ENCODE measurements around the gene METTL23.
A peak's percentile ranks its signal among the peaks of the same experiment; 100 is the strongest.
"Not testable (repeated sequence)": the region's sequence is repeated elsewhere in the genome, so short reads cannot be mapped to it uniquely, and the experiment has no call there.

Gene METTL23

DNA sequence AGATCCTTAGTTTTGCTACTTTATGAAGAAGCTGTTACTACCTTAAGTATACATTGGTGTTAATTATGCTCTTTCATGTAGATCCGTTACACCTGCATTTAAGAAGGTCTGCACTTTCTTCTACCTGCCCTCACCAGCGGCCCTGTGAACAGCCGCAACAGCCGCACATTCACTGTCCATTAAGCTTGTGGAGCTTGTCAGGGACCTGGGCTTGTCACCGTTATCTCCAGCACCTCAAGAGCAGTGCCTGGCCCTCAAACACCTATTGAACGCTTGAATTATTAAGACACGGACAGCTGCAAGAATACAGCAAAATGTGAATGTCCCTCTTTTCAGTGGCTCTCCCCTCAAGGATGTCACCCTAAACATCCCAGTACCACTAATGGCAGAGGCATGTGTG is 12.9 kb upstream of the METTL23 start:
- DNase-seq (ENCODE audit: low spot score), result no peak

DNA sequence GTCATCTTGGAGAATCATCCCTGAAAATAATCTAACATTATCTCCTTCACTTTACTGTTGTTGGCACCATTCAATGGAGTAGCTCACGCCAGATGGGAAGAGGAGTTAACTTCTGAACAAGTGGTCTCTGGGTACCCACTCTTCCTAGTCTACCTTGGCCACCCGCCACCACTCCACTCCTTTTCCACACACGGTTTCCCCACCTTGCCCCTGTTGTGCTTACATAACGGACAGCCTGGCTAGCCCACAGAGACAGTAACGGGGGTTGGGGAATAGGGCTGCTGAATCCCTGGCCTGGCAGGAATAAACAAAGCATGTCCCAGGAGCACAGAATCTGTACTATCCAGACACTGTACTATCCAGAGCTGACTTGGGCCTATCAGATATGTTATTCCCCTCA is 12.3 kb upstream of the METTL23 start:
- DNase-seq (ENCODE audit: low spot score), result no peak

DNA sequence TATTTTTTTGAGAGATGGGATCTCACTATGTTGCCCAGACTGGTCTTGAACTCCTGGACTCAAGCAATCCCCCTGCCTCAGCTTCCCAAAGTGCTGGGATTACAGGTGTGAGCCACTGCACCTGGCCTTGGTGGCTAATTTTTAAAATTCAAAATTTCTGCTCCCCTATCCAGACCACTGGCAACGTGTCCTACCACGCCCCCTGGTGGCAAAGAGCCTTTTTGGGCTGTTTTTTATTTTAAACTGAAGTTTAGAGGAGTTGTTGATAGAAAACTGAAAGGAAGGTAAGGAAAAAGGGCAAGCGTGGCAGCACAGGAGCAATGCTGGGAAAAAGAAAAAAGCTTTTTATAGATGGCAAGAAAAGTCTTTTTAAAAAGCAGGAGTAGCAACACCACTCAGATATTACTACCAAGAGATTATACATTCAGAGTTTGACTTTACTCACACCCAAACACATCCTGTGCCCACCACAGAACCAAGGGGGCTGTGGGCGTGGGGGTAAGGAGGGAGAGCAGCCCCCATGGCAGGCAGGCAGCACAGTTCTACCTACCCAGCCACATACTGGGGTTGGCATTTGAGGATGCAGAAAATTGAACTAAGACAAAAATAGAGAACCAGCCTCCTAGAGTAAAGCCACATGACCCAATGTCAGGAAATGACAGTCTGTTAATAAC is 11.7 kb upstream of the METTL23 start:
- peak; percentile 48 for DNase-seq (ENCODE audit: low spot score)

DNA sequence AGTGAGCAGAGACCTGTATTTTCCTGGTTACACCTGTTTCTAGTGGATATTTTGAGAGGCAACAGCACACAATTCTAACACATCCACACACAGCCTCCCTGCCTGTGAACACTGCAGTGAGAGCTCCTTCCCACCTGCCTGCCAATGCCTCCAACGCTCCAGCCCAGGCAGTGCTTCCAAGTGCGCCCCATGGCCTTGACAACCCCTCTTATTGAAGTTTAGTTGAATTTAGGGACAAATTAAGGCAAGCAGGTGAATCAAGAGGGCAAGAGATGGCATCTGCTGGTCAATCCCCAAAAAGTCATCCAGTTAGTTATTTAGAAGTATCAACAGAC is 11.2 kb upstream of the METTL23 start:
- DNase-seq (ENCODE audit: low spot score), result no peak

DNA sequence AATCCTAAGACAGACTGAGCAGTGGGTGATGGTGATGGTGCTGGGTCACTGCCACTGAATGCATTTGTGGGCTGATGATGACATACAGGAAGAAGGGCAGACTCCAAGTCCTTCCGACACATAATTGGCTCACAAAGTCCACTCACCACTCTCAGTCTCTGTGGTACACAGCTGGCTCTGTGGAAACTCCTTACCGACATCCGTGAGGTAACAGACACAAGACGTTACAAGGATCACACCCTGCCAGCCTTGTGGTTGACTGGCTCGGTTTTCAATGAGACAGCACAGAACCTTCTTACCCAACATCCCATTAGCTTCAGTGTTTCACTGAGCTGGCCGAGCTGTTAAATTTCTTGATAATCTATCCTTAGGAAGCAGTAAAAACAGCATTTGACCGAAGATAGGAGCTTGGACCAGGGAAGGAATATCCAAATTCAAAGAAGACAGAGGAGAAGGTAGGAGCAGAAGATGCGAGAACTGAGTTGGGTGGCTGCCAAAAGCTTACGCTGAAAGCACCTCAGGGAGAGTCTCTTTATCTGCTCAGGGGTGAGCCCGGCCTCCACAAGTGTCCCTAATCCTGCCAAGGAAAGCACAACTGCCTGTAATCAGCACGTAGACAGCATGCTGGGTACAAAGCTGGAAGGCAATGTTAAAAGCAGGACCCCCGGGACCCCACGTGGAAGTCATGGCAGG is 10.3 kb upstream of the METTL23 start:
- DNase-seq (ENCODE audit: low spot score), result no peak

DNA sequence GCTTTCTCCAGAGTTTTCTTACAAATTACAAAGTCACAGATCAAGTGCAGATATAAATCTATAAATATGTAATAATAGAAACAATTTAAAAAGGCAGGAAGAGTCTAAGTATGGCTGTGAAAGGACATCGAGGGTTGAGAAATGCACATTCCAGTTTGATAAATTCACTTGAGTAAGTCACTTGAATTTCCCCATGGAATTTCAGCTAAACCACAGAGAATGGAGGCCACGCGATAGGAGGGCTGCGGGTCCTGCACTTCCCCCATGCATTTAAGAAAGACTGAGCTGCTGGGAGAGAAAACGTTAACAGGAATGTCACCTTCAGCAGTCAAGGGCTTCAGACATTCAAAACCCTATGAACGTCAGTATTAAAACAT is 9.8 kb upstream of the METTL23 start:
- no peak for DNase-seq (ENCODE audit: low spot score)

DNA sequence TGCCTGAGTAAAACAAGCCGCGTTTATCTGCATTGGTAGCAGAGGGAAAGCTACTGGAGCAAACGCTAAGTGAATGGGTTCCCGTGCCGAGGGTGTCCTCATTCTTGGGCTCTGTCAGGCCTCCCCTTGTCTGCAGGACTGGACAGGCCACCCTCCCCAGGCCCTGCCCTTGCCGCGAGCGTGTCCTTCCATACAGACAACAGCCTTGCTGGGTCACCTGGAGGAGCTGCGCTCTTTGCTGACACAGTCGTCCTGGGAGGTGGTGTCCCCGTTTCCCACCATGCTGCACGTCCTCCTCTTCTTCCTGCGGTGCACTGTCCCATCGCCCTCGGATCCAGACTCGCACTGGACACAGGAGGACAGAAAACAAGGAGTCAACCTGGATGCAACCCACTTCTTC is 8.1 kb upstream of the METTL23 start:
- DNase-seq (ENCODE audit: low spot score), result no peak

DNA sequence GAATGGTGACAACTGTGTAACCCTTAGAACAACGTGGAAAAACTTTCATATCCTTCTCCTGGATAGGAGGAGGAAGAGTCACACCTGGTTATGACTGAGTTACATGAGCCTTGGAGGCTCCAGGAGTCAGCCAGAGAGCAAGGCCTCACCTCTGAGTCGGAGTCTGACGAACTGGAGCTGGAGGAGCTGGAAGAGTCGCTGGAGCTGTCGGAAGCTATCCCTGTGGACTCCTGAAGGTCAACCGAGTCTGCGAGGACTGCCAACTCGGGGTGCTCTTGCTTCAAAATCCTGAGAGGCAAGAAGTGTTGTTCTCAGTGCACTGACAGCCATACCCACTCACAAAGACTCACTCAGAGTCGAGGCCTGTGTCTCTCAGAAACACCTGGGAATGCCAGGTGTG is 6.4 kb upstream of the METTL23 start:
- DNase-seq (ENCODE audit: low spot score), result no peak

DNA sequence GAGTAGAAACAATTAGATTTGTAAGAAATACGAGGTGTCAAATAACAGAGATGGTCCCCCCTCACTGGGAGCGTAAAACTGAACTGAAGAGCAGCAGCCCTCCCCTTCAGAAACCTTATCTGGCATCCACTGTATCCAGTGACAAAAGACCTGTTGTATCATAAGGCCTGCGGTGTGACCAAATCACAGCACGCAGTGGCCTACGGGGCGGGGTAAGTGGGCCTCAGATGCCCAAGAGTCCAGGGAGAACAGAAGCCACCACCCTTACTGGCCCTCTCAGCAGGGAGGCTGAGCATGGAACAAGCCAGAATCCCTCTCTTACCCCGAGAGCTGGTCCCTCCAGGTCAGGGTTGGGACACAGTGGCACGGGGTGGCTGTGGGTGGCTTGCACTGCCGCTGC is 5.7 kb upstream of the METTL23 start:
- DNase-seq (ENCODE audit: low spot score), result no peak

DNA sequence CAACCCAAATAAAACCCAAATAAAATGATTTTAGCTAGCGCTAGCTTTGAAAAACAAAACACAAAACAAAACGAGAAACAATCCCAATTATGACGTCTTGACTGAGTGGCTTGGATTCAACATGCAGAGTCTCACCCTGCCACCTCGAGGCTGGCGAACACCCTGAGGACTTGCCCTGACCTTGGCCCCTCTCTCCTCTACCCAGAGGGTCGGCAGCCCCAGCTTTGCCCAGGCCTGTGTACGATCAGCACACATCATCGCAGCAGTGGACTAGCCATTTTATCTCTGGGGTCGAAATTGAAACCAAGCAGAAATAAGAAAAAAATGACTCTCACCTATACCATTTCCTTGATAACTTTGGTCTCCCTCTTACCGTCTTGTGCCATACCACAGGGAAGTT is 5.2 kb upstream of the METTL23 start:
- DNase-seq (ENCODE audit: low spot score), result no peak

DNA sequence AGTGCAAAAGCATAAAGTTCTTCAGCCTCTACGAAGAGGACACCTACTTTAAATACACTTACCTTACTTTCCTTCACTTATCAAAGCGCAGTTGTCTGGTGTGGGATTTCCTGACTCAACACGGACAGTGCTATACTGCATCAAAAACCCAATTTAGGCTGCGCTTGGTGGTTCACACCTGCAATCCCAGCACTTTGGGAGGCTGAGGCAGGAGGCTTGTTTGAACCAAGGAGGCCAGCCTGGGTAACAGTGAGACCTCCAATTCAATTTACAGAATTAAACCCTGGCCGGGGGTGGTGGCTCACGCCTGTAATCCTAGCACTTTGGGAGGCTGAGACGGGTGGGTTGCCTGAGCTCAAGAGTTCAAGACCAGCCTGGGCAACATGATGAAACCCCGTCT is 4.4 kb upstream of the METTL23 start:
- DNase-seq (ENCODE audit: low spot score), result no peak

DNA sequence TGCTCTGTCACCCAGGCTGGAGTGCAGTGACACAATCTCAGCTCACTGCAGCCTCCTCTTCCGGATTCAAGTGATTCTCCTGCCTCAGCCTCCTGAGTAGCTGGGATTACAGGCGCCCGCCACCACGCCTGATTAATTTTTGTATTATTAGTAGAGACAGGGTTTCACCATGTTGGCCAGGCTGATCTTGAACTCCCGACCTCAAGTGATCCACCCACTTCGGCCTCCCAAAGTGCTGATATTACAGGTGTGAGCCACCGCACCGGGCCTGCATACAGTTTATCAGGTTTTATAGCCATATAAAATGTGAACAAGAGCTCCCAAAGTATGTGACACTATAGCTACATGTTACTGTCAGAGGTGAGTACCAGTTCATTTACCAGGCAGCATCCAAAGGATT is 3.7 kb upstream of the METTL23 start:
- DNase-seq (ENCODE audit: low spot score), result not testable (repeated sequence)

DNA sequence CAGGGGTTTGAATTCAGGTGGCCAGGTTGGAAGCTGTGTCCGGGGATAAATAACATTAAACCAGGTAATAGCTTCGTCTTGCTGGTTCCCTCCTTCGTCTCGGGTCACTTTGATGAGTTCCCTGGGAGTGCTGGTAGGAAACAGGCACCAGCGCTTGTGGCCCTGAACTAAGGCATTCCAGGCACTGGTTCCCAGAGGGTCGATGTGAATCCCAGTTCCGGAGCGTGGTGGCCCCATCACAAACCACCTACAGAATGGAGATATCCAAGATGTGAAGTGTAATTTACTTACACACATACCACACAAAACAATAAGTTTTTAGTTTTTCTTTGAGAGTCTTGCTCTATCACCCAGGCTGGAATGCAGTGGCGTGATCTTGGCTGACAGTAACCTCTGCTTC is 2.8 kb upstream of the METTL23 start:
- DNase-seq (ENCODE audit: low spot score), result no peak

DNA sequence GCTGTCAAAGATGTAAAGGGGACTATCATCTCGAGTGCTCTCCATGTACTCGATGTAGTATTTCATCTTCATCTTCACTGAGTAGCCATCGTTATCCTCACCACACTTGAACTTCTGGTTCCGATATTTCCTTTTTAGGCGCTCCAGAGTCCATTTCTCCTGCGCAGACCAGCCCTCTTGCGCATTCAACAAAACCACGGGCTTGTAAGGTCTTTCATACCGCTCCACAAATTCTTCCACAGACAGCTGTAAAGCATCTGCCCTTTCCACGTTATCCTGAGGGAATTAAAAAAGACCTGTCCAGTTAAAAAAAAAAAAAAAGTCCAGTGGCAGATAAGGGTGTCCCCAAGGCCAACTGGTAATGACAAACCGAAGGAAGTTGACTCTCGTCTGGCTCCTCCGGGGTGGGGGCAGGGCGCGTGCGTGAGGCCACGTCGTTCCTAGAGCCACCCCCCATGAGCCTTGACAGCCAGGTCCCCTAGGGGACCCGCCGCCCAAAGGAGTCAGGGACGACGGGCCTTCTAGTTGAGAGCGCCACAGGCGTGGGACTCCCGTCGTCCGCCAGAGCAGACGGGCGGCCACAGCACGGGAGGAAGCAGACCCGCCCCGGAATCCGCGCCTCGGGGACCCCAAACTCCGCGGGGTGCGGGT is 934 bp upstream of the METTL23 start:
- peak; percentile 36 for DNase-seq (ENCODE audit: low spot score)

DNA sequence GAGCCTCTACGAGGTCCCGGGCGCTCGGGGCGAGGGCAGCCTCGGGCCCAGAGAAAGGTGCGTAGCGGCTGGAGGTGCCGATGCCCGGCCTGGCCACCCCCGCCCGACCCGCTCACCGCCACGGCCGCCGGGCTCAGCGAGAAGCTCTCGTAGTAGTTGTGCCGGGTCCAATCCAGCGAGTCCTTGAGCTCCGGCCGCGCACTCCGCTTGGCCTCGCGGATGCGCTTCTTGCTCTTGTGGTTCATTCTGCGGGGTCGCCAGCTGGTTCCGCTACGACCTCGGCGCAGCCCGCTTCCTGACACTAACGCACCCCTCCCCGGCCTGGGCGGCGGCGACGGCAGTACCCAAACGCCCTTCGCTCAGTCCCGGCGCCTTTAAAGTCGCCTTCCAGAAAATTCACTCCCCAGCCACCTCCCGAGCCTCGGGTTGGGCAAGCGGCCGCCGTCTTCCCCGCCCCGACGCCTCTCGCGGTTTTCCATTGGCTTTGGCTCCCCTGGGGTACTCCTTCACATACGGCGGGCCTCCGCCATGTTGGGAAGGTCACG is 336 bp upstream of the METTL23 start, which contains the start of gene JMJD6:
Gene JMJD6 (minus strand): TSS at position 376 of the 545 bp plus-strand sequence. CDS start 131 bp downstream, at position 245.
- peak; percentile 96 for DNase-seq (ENCODE audit: low spot score)

DNA sequence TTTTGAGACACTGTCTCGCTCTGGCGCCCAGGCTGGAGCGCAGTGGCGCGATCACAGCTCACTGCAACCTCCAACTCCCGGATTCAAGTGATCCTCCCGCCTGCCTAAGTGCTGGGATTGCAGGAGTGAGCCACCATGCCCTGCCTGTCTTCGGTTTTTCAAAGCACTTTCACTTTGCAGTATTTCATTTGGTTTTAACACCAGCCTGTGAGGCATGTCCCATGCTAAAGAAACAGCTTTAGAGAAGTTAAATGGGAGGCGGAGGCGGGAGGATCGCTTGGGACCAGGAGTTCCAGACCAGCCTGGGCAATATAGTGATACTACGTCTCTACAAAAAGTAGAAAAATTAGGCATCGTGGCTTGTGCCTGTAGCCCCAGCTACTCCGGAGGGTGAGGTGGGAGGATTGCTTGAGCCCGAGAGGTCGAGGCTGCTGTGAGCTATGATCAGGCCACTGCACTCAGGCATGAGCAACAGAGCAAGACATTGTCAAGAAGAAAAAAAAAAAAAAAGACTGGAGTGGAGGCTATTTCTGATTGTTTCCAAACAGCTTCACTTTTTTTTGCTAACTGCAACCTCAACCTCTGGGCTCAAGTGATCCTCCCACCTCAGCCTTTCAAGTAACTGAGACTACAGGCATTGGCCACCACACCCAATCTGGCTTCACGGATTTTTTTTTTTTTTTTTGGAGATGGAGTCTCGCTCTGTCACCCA is 1.3 kb downstream of the METTL23 start:
- DNase-seq (ENCODE audit: low spot score), result no peak

DNA sequence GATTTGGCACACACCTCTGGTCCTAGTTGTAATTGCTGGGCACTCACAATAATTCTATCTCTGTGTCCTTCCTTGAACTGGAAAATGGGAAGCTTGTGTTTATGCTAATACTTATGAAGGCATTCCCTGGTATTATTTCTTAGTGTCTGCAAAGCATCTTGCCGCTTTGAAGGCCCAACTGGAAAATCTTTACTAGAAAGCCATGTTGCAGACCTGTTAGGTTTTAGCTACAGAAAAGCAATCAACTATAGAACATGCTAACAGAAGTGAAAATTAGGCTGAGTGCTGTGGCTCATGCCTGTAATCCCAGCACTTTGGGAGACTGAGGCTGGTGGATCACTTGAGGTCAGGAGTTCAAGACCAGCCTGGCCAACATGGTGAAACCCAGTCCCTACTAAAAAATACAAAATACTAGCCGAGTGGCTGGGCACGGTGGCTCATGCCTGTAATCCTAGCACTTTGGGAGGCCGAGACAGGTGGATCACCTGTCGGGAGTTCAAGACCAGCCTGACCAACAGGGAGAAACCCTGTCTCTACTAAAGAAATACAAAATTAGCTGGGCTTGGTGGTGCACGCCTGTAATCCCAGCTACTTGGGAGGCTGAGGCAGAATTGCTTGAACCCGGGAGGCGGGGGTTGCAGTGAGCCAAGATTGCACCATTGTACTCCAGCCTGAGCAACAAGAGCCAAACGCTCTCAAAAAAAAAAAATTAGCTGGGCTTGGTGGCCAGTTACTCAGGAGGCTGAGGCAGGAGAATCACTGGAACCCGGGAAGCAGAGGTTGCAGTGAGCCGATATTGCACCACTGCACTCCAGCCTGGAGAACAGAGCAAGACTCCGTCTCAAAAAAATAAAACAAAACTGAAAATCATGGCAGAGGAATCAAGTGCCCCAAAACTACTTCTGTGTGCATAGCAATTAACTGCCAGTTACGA is 5.4 kb downstream of the METTL23 start:
- not testable (repeated sequence) for DNase-seq (ENCODE audit: low spot score)

DNA sequence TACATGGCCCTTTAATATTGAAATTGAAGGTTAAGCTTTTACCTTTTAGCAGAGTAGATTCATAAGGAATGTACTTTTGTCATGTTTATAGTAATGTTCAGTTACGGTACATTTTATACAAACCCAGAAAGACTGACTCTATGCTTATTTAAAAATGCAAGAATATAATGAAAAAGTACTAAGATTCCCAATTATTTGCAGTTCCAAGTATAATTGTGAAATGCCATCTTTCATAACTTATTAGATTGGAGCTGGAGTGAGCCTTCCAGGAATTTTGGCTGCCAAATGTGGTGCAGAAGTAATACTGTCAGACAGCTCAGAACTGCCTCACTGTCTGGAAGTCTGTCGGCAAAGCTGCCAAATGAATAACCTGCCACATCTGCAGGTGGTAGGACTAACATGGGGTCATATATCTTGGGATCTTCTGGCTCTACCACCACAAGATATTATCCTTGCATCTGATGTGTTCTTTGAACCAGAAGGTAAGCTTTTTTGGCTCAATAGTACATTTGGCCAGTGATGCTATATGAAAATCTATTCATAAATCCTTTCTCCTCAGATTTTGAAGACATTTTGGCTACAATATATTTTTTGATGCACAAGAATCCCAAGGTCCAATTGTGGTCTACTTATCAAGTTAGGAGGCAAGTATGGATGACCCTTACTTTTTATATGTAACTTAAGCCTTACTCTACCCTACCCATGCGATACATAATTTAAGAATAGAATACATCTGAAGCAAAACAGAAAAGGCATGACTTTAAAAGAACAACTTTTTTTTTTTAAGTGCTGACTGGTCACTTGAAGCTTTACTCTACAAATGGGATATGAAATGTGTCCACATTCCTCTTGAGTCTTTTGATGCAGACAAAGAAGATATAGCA is 6.3 kb downstream of the METTL23 start:
- DNase-seq (ENCODE audit: low spot score), result no peak

DNA sequence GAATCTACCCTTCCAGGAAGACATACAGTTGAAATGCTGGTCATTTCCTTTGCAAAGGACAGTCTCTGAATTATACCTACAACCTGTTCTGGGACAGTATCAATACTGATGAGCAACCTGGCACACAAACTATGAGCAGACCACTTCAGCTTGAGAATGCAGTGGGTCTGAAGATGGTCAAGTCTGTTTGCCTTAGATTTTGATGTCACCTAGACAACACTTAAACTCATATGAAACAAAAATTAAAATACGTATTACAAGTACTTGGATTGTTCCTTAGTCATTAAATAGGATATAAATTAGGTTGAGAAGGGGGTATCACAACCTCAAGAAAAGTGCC is 6.9 kb downstream of the METTL23 start:
- no peak for DNase-seq (ENCODE audit: low spot score)

DNA sequence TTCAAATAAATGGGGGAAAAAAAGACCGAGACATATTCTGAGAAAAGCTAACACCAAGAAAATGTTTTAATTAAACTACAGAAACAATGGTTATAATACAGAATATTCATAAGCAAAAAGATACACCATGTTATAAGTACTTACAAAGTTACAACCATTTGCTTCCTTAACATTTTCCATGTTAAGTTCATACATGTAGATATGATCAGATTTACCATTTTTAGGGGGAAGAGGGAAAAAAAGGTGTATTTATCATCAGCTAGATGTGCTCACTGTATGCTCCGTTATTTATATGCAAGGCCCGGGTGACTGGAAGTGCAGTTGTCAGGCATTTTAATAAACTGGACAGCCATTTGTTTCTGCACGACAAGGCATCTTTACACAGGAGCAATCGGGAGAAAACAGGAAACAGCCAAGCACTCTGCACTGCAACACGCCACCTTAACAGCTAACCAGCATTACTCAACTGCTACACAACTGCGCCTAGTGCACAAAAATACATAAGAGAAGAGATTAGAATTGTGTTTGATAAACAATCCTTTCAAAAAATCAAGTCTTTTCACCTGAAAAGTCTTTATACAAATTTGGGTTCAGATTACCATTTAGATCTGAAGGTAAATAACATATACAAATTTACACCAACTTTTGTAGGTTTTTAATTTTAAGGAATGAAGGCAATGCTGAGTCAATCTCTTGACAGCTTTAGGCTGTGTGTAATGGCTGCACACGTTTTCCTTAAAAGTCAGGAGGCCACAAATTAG is 7.6 kb downstream of the METTL23 start:
- no peak for DNase-seq (ENCODE audit: low spot score)
